GM23338 (cell line): ENCODE results near the gene NR3C1. TPM values are rescaled to one million over a fixed set of nuclear protein-coding genes. Genes with fewer than 3 reads are reported as not detected.

Source experiments
- ATAC-seq: fragments of 200-7000 bp; cut with Tn5 transposase; 3 replicates; pipeline ENCODE4 v1.9.1; 2020
- DNase-seq: peaks from one replicate; pipeline ENCODE4 v3.0.0-alpha.2; 2015; ENCODE audit warnings: low spot score
- H2AFZ ChIP-seq: fragments of 200-600 bp; sonication (generic); 2 replicates; pipeline ENCODE4 v1.8.0; 2016; ENCODE audit warnings: antibody characterized with exemption, mild to moderate bottlenecking, moderate library complexity
- H3F3A ChIP-seq: fragments of 200-600 bp; sonication (generic); replicated peaks from 2 replicates; pipeline ENCODE4 v1.8.0; 2017; ENCODE audit warnings: antibody characterized with exemption, mixed run types, low read depth
- H3K27ac ChIP-seq: fragments of 200-600 bp; sonication (generic); 2 replicates; pipeline ENCODE4 v1.6.1; 2016; ENCODE audit warnings: low read depth
- H3K27me3 ChIP-seq: fragments of 200-600 bp; sonication (generic); 2 replicates; pipeline ENCODE4 v1.8.0; 2016; ENCODE audit warnings: mild to moderate bottlenecking, mixed run types, moderate library complexity; ENCODE audit not compliant: insufficient read depth
- H3K36me3 ChIP-seq: fragments of 200-600 bp; sonication (generic); 2 replicates; pipeline ENCODE4 v1.8.0; 2016; ENCODE audit warnings: mild to moderate bottlenecking; ENCODE audit not compliant: insufficient read depth
- H3K4me1 ChIP-seq: fragments of 200-600 bp; sonication (generic); 2 replicates; pipeline ENCODE4 v1.8.0; 2016; ENCODE audit warnings: mild to moderate bottlenecking, moderate library complexity; ENCODE audit not compliant: insufficient read depth
- H3K4me2 ChIP-seq: fragments of 200-600 bp; sonication (generic); 2 replicates; pipeline ENCODE4 v1.7.1; 2017; ENCODE audit warnings: mixed run types
- H3K4me3 ChIP-seq: fragments of 200-600 bp; sonication (generic); 2 replicates; pipeline ENCODE4 v1.6.1; 2016; ENCODE audit warnings: mixed run types
- H3K79me2 ChIP-seq: fragments of 200-600 bp; sonication (generic); replicated peaks from 2 replicates; pipeline ENCODE4 v1.8.0; 2017; ENCODE audit warnings: mild to moderate bottlenecking; ENCODE audit not compliant: insufficient read depth
- H3K9me2 ChIP-seq: fragments of 200-600 bp; sonication (generic); 2 replicates; pipeline ENCODE4 v1.8.0; 2017; ENCODE audit not compliant: insufficient read depth
- H4K20me1 ChIP-seq: fragments of 200-600 bp; sonication (generic); replicated peaks from 2 replicates; pipeline ENCODE4 v1.8.0; 2017; ENCODE audit warnings: mild to moderate bottlenecking; ENCODE audit not compliant: insufficient read depth
- H3K27ac Mint-ChIP-seq: 2 replicates; pipeline ENCODE4 v1.8.0; 2020; ENCODE audit warnings: inconsistent platforms, mild to moderate bottlenecking, moderate library complexity, mixed read lengths
- H3K27me3 Mint-ChIP-seq: 3 replicates; pipeline ENCODE4 v1.8.0; 2022; ENCODE audit warnings: low read depth, mild to moderate bottlenecking, moderate library complexity, mixed read lengths, inconsistent platforms; ENCODE audit not compliant: insufficient read depth, poor library complexity
- H3K36me3 Mint-ChIP-seq: 3 replicates; pipeline ENCODE4 v1.8.0; 2021; ENCODE audit warnings: low read depth, mild to moderate bottlenecking, inconsistent platforms, moderate library complexity, mixed read lengths
- H3K4me1 Mint-ChIP-seq: 3 replicates; pipeline ENCODE4 v1.8.0; 2020; ENCODE audit warnings: mild to moderate bottlenecking, inconsistent platforms, mixed read lengths
- H3K4me3 Mint-ChIP-seq: 3 replicates; pipeline ENCODE4 v1.8.0; 2021; ENCODE audit warnings: moderate library complexity, mild to moderate bottlenecking, inconsistent platforms, mixed read lengths
- H3K9me3 Mint-ChIP-seq: 3 replicates; pipeline ENCODE4 v1.8.0; 2020; ENCODE audit warnings: moderate library complexity, mild to moderate bottlenecking, inconsistent platforms, mixed read lengths
- CTCF ChIP-seq, 2 experiments: fragments of 200-600 bp in 1 of 2; sonication (generic) in 1 of 2; conservative IDR thresholded peaks; 2 replicates each; pipeline versions ENCODE4 v1.5.1 to v1.6.1; 2016 to 2017; ENCODE audit warnings: antibody characterized with exemption in 2 of 2, low read depth in 2 of 2, mild to moderate bottlenecking in 2 of 2, moderate library complexity in 1 of 2
- ETS1 ChIP-seq: IDR thresholded peaks from 2 replicates; pipeline ENCODE4 v1.6.1; 2016; ENCODE audit warnings: antibody characterized with exemption
- EZH2 ChIP-seq: fragments of 200-600 bp; sonication (generic); IDR thresholded peaks from one replicate; pipeline ENCODE4 v1.8.0; 2017; ENCODE audit warnings: antibody characterized with exemption, mild to moderate bottlenecking, low read depth; ENCODE audit not compliant: unreplicated experiment
- JUNB ChIP-seq: IDR thresholded peaks from one replicate; pipeline ENCODE4 v1.6.1; 2016; ENCODE audit warnings: antibody characterized with exemption; ENCODE audit not compliant: unreplicated experiment
- NANOG ChIP-seq: IDR thresholded peaks from 2 replicates; pipeline ENCODE4 v1.6.1; 2016; ENCODE audit warnings: antibody characterized with exemption, borderline replicate concordance
- ZNF462 ChIP-seq: fragments of 250-450 bp; sonication (Bioruptor Pico); IDR thresholded peaks from 2 replicates; pipeline ENCODE4 v1.5.0; 2020; ENCODE audit warnings: mild to moderate bottlenecking, moderate library complexity
- polyA plus RNA-seq: library from polyadenylated mRNA; unstranded; fragments of >200 nt; fragmentation: Nextera tagmentation; extraction: Ambion mirVana; gene quantifications from 2 replicates; pipeline ENCODE4 v1.2.1, GENCODE V29; 2016
- total RNA-seq: library from RNA; depleted of rRNA; stranded (reverse); fragments of >200 nt; shearing (Covaris generic); gene quantifications from 2 replicates; pipeline ENCODE4 v1.2.3, GENCODE V29; 2014

NR3C1 gene
- total and polyA plus RNA-seq, 2 experiments from 2014 or later: 1.2 to 4.6 TPM

GRCh38 chr5:143435210-143435657 is 31.7 kb upstream of the NR3C1 start:
- Histone ChIP-seq H4K20me1 (no peaks in the 10 kb centered on the region), H3K36me3 (no peaks in the 10 kb centered on the region), H2AFZ (peak overlapping the region; percentile 73; the same call in 1 of the 2 replicates), H3K4me2 (peak overlapping the region; percentile 72), H3K9me2 (no peaks in the 10 kb centered on the region), H3K4me1 (peaks cover 14% of the 10 kb centered on the region), H3K79me2 (no peaks in the 10 kb centered on the region), H3K27ac (no peak overlapping the region), H3K27me3 (no peaks in the 10 kb centered on the region), H3K4me3 (no peak overlapping the region), H3F3A (no peaks in the 10 kb centered on the region)
- TF ChIP-seq CTCF (conservative IDR thresholded peaks at IDR 0.05; ENCODE audit: low read depth in 2 of 2) (no peak), NANOG (no peak), ETS1 (no peak), EZH2 (no peak), ZNF462 (CRISPR knock-in tag) (0 out of 2 replicates have a peak, but pooled peaks have one; percentile 21), JUNB (no peak)
- Mint-ChIP-seq H3K27me3 (no peaks in the 10 kb centered on the region), H3K27ac (peak overlapping the region; percentile 56), H3K9me3 (no peaks in the 10 kb centered on the region), H3K4me3 (no peak overlapping the region), H3K36me3 (no peaks in the 10 kb centered on the region), H3K4me1 (peaks cover 17% of the 10 kb centered on the region)
- ATAC-seq: no peak
- no peak for DNase-seq
